Immature natural killer cell (primary cell): ENCODE measurements around the gene AOAH. TPM values are rescaled to one million over a fixed set of nuclear protein-coding genes. Genes with fewer than 3 reads are reported as not detected.
A peak's percentile ranks its signal among the peaks of the same experiment; 100 is the strongest.
"Not testable (repeated sequence)": the region's sequence is repeated elsewhere in the genome, so short reads cannot be mapped to it uniquely, and the experiment has no call there.

Source experiments
- DNase-seq, 3 donors: peaks; one replicate each; pipeline ENCODE4 v3.0.0; 2022; ENCODE audit warnings: mixed read lengths in 1 of 3
- H3K27ac Mint-ChIP-seq, 6 donors: one replicate each; pipeline ENCODE4 v1.8.0; 2020; ENCODE audit warnings: mixed read lengths in 6 of 6, mild to moderate bottlenecking in 5 of 6, inconsistent platforms in 4 of 6, moderate library complexity in 3 of 6
- H3K27me3 Mint-ChIP-seq, 3 donors: one replicate each; pipeline ENCODE4 v1.8.0; 2020 to 2021; ENCODE audit warnings: low read depth in 3 of 3, mild to moderate bottlenecking in 3 of 3, mixed read lengths in 3 of 3, moderate library complexity in 3 of 3, inconsistent platforms in 1 of 3
- H3K36me3 Mint-ChIP-seq, 3 donors: one replicate each; pipeline ENCODE4 v1.8.0; 2020; ENCODE audit warnings: mixed read lengths in 3 of 3, inconsistent platforms in 2 of 3, mild to moderate bottlenecking in 2 of 3
- H3K4me1 Mint-ChIP-seq, 2 donors: one replicate each; pipeline ENCODE4 v1.8.0; 2020; ENCODE audit warnings: inconsistent platforms in 2 of 2, mild to moderate bottlenecking in 2 of 2, mixed read lengths in 2 of 2, moderate library complexity in 1 of 2
- H3K4me3 Mint-ChIP-seq, 5 donors: one replicate each; pipeline ENCODE4 v1.8.0; 2020; ENCODE audit warnings: mild to moderate bottlenecking in 5 of 5, mixed read lengths in 5 of 5, inconsistent platforms in 3 of 5, moderate library complexity in 3 of 5
- H3K9me3 Mint-ChIP-seq, 6 donors: one replicate each; pipeline ENCODE4 v1.8.0; 2020; ENCODE audit warnings: mild to moderate bottlenecking in 6 of 6, mixed read lengths in 6 of 6, inconsistent platforms in 4 of 6, moderate library complexity in 3 of 6
- polyA plus RNA-seq, 3 donors: library from polyadenylated mRNA; unstranded; fragments of 300-500 nt; fragmentation: Illumina TruSeq; gene quantifications; one replicate each; pipeline ENCODE4 v1.2.3, GENCODE V29; 2021

The AOAH gene
- polyA plus RNA-seq, 3 donors from 2014 or later: 288 to 385 (median 331) TPM

DNA sequence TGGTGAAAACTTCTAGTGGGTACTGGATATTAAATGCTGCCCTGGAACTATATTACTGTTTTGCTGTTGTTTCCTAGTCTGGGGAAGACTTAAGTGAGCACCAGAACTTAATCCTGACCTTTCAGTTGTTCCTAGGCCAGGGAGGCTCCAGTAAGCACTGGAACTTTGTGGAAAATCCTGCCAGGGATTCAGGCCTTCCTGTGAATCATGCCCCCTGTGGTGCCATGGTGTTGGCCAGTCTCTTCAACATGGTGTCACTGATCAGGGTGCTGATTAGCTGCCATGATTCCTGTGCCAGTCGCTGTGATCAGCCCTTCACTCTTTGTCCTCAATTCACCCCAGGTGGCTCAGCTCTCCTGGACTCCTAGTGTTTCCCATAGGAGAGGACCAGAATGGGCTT is 8.5 kb upstream of the AOAH start:
- Mint-ChIP-seq H3K4me3 (no peak overlapping the region), H3K36me3 (peaks cover 0 to 19% (median 4%) of the 10 kb centered on the region in 3 donors), H3K27ac (peak overlapping the region in 1 of 6 donors; percentile 42), H3K9me3 (no peaks in the 10 kb centered on the region), H3K27me3 (peaks cover 0 to 3% (median 0%) of the 10 kb centered on the region in 3 donors), H3K4me1 (peaks cover 44 to 55% of the 10 kb centered on the region in 2 donors)
- DNase-seq: no peak

- Mint-ChIP-seq H3K4me3 (no peak overlapping the region), H3K27ac (peak overlapping the region in 5 of 6 donors; percentile 12 to 72 (median 23)), H3K9me3 (no peaks in the 10 kb centered on the region), H3K36me3 (peaks cover 0 to 19% (median 4%) of the 10 kb centered on the region in 3 donors), H3K27me3 (peaks cover 0 to 3% (median 0%) of the 10 kb centered on the region in 3 donors), H3K4me1 (peaks cover 47 to 56% of the 10 kb centered on the region in 2 donors)
- DNase-seq: no peak
These were observed 5.8 kb upstream of the AOAH start for GRCh38 chr7:36730046-36730445.

DNA sequence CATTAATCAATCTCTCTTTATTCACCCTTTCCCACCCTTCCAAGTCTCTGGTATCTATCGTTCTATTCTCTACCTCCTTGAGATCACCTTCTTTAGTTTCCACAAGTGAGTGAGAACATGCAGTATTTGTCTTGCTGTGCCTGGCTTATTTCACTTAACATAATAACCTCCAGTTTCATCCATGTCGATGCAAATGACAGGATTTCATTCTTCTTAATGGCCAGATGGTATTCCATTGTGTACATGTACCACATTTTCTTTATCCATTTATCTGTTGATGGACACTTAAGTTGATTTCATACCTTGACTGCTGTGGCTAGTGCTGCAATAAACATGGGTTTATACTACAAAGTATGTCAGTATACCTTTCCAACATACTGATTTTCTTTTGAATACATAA is 3.8 kb upstream of the AOAH start:
- H3K4me3 Mint-ChIP-seq: peak overlapping the region in 2 of 5 donors; percentile 6 to 19
- H3K4me1 Mint-ChIP-seq: peaks cover 56 to 65% of the 10 kb centered on the region in 2 donors
- peaks cover 7 to 17% (median 11%) of the 10 kb centered on the region in 3 donors for H3K27me3 Mint-ChIP-seq
- no peak for DNase-seq
- no peaks in the 10 kb centered on the region for H3K9me3 Mint-ChIP-seq
- peak overlapping the region; percentile 72 to 99 (median 86) for H3K27ac Mint-ChIP-seq
- peaks cover 5 to 18% (median 7%) of the 10 kb centered on the region in 3 donors for H3K36me3 Mint-ChIP-seq

- Mint-ChIP-seq H3K36me3 (peaks cover 11 to 21% (median 13%) of the 10 kb centered on the region in 3 donors), H3K27me3 (peaks cover 7 to 26% (median 16%) of the 10 kb centered on the region in 3 donors), H3K9me3 (no peaks in the 10 kb centered on the region), H3K4me1 (peaks cover 63 to 74% of the 10 kb centered on the region in 2 donors), H3K4me3 (peak overlapping the region; percentile 67 to 96 (median 92)), H3K27ac (peak overlapping the region; percentile 92 to 100 (median 98))
- DNase-seq: peak in 1 of 3 donors; percentile 34
These were observed 2.7 kb upstream of the AOAH start for GRCh38 chr7:36726806-36727503.

- H3K4me3 Mint-ChIP-seq: peak overlapping the region; percentile 67 to 96 (median 92)
- H3K27ac Mint-ChIP-seq: peak overlapping the region; percentile 92 to 100 (median 98)
- DNase-seq: peak in 1 of 3 donors; percentile 42
These were observed 2.0 kb upstream of the AOAH start for GRCh38 chr7:36726311-36726710.

GRCh38 chr7:36724996-36725395 is 702 bp upstream of the AOAH start:
- Mint-ChIP-seq H3K4me3 (peak overlapping the region; percentile 92 to 98 (median 96)), H3K4me1 (peaks cover 80 to 88% of the 10 kb centered on the region in 2 donors), H3K27me3 (peaks cover 7 to 28% (median 18%) of the 10 kb centered on the region in 3 donors), H3K36me3 (peaks cover 26 to 27% (median 26%) of the 10 kb centered on the region in 3 donors), H3K9me3 (no peaks in the 10 kb centered on the region), H3K27ac (peak overlapping the region; percentile 92 to 100 (median 98))
- no peak for DNase-seq

More at GRCh38 chr7:36726311-36726710, 2.0 kb upstream of the AOAH start:
- Mint-ChIP-seq H3K9me3 (no peaks in the 10 kb centered on the region), H3K36me3 (peaks cover 17 to 22% (median 17%) of the 10 kb centered on the region in 3 donors), H3K4me1 (peaks cover 70 to 81% of the 10 kb centered on the region in 2 donors), H3K27me3 (peaks cover 7 to 26% (median 16%) of the 10 kb centered on the region in 3 donors)

GRCh38 chr7:36723291-36723690 is 1.0 kb downstream of the AOAH start:
- DNase-seq: peak in 1 of 3 donors; percentile 26
- Mint-ChIP-seq H3K9me3 (no peaks in the 10 kb centered on the region), H3K27ac (peak overlapping the region; percentile 92 to 100 (median 98)), H3K4me3 (peak overlapping the region; percentile 92 to 98 (median 96)), H3K27me3 (peaks cover 7 to 28% (median 18%) of the 10 kb centered on the region in 3 donors), H3K36me3 (peaks cover 34 to 38% (median 38%) of the 10 kb centered on the region in 3 donors), H3K4me1 (peaks cover 89 to 90% of the 10 kb centered on the region in 2 donors)

DNA sequence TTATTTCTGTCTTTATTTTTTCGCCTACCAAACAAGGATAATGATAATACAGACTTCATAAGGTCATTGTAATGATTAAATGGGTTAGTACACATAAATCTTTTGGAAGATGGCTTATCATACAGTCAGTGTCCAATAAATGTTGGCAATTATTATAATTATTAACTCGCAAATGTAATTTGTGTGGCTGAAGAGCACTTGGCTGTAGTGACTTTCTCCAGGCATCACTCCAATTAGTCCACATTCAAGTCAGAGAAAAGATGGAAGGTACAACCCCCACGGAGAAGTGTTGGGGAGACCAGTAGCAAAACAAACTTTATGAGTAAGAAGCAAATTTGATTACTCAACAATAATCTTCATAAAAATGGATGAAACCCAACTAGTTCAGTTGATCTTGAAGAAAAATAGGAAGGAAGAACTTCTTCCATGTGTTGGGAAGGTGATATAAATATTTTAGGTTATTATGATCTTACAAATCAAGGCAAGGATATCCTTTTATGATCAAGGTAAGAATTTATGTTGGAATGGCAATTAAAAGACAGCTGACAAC is 5.1 kb downstream of the AOAH start:
- Mint-ChIP-seq H3K4me1 (peaks cover 79 to 83% of the 10 kb centered on the region in 2 donors), H3K4me3 (peak overlapping the region; percentile 92 to 98 (median 96))

GRCh38 chr7:36717586-36717985 is 6.7 kb downstream of the AOAH start:
- Mint-ChIP-seq H3K4me1 (peaks cover 86 to 91% of the 10 kb centered on the region in 2 donors), H3K27ac (peak overlapping the region; percentile 92 to 100 (median 98)), H3K27me3 (peaks cover 0 to 13% (median 6%) of the 10 kb centered on the region in 3 donors), H3K4me3 (peak overlapping the region; percentile 92 to 98 (median 96)), H3K36me3 (peaks cover 47 to 54% (median 50%) of the 10 kb centered on the region in 3 donors), H3K9me3 (peaks cover 0 to 10% (median 0%) of the 10 kb centered on the region in 6 donors)
- no peak for DNase-seq

More for the DNA sequence above, 5.1 kb downstream of the AOAH start:
- peaks cover 3 to 26% (median 14%) of the 10 kb centered on the region in 3 donors for H3K27me3 Mint-ChIP-seq
- H3K27ac Mint-ChIP-seq: peak overlapping the region; percentile 92 to 100 (median 98)
- H3K36me3 Mint-ChIP-seq: peaks cover 52 to 56% (median 53%) of the 10 kb centered on the region in 3 donors
- H3K9me3 Mint-ChIP-seq: peaks cover 0 to 8% (median 0%) of the 10 kb centered on the region in 6 donors
- DNase-seq: no peak

GRCh38 chr7:36716802-36717201 is 7.5 kb downstream of the AOAH start:
- peaks cover 46 to 47% (median 46%) of the 10 kb centered on the region in 3 donors for H3K36me3 Mint-ChIP-seq
- H3K4me1 Mint-ChIP-seq: peaks cover 87 to 91% of the 10 kb centered on the region in 2 donors
- peak overlapping the region; percentile 40 to 96 (median 92) for H3K4me3 Mint-ChIP-seq
- peak overlapping the region; percentile 92 to 100 (median 98) for H3K27ac Mint-ChIP-seq
- H3K9me3 Mint-ChIP-seq: peaks cover 0 to 10% (median 0%) of the 10 kb centered on the region in 6 donors
- not testable (repeated sequence) for H3K27me3 Mint-ChIP-seq, DNase-seq

DNA sequence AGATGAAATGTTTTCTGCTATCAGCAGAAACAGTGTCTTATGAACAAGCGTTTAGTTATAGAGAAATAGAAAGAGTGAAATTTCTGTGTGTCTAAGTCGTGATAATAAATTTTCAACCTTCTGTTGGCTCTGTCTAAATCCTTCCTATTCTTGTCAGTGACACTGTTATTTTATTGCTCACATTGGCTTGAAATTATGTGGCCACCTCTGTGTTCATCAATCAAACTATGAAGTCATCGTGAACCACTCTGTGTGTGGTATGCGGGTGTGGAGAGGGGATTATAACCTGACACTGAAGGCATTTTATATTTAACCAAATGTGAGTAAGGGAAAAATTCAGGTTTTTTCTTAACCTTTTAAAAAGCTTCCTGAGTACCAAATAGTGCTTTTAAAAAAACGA is 12.3 kb downstream of the AOAH start:
- Mint-ChIP-seq H3K36me3 (peaks cover 34 to 54% (median 54%) of the 10 kb centered on the region in 3 donors), H3K27ac (peak overlapping the region; percentile 80 to 96 (median 91)), H3K27me3 (peaks cover 0 to 6% (median 0%) of the 10 kb centered on the region in 3 donors), H3K4me3 (peak overlapping the region; percentile 48 to 86 (median 51)), H3K4me1 (peaks cover 85 to 93% of the 10 kb centered on the region in 2 donors), H3K9me3 (peaks cover 0 to 6% (median 2%) of the 10 kb centered on the region in 6 donors)
- no peak for DNase-seq

DNA sequence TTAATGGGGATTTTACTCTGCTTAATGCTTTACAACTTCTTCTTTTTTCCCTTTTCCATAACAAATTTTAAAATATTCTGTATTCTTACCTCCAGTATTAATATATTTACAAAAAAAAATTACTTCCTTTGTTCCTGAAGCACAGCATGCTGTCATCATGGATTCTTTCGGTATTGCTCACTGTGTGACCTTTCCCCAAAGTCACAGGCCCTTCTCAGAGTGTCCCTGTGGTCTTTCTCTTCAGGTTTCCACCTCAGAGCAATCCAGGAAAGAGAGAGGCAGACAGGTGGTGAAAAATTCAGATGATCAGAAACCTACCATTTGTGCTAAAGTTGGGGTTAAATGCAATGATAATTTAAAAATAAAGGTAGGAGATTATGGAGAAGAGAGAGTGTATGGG is 13.0 kb downstream of the AOAH start:
- Mint-ChIP-seq H3K4me3 (peak overlapping the region; percentile 48 to 86 (median 59)), H3K27ac (peak overlapping the region; percentile 80 to 96 (median 91)), H3K27me3 (peaks cover 0 to 3% (median 0%) of the 10 kb centered on the region in 3 donors), H3K9me3 (peaks cover 3 to 12% (median 7%) of the 10 kb centered on the region in 6 donors), H3K36me3 (peaks cover 39 to 57% (median 56%) of the 10 kb centered on the region in 3 donors), H3K4me1 (peaks cover 88 to 93% of the 10 kb centered on the region in 2 donors)
- no peak for DNase-seq

- Mint-ChIP-seq H3K36me3 (peaks cover 49 to 66% (median 66%) of the 10 kb centered on the region in 3 donors), H3K27ac (peak overlapping the region; percentile 69 to 96 (median 91)), H3K9me3 (peaks cover 2 to 21% (median 17%) of the 10 kb centered on the region in 6 donors), H3K27me3 (peaks cover 0 to 3% (median 0%) of the 10 kb centered on the region in 3 donors), H3K4me3 (peak overlapping the region; percentile 3 to 86 (median 27)), H3K4me1 (peaks cover 94 to 97% of the 10 kb centered on the region in 2 donors)
- no peak for DNase-seq
These were observed 14.0 kb downstream of the AOAH start for GRCh38 chr7:36710186-36710791.
